ENCODE measurements around the gene SNAPC3.
"Not testable (repeated sequence)": the region's sequence is repeated elsewhere in the genome, so short reads cannot be mapped to it uniquely, and the experiment has no call there.

The SNAPC3 gene

GRCh38 chr9:15423231-15423985 is 732 bp downstream of the SNAPC3 start:
- DNase-seq (ENCODE audit: low read depth in 2 of 2) = no peak

- no peak for DNase-seq (ENCODE audit: low read depth in 2 of 2)
Measured at GRCh38 chr9:15426019-15426418, 3.3 kb downstream of the SNAPC3 start.

GRCh38 chr9:15427702-15428101 is 5.0 kb downstream of the SNAPC3 start:
- not testable (repeated sequence) for DNase-seq (ENCODE audit: low read depth in 2 of 2)

- no peak for DNase-seq (ENCODE audit: low read depth in 2 of 2)
Measured at GRCh38 chr9:15430920-15431844, 8.5 kb downstream of the SNAPC3 start.

- DNase-seq (ENCODE audit: low read depth in 2 of 2) = no peak
Measured at GRCh38 chr9:15433191-15433590, 10.5 kb downstream of the SNAPC3 start.

GRCh38 chr9:15433661-15434060 is 11.0 kb downstream of the SNAPC3 start:
- no peak for DNase-seq (ENCODE audit: low read depth in 2 of 2)

- no peak for DNase-seq (ENCODE audit: low read depth in 2 of 2)
Measured at GRCh38 chr9:15438891-15439290, 16.2 kb downstream of the SNAPC3 start.

GRCh38 chr9:15441841-15442240 is 19.2 kb downstream of the SNAPC3 start:
- DNase-seq (ENCODE audit: low read depth in 2 of 2) = not testable (repeated sequence)

GRCh38 chr9:15442264-15442663 is 19.6 kb downstream of the SNAPC3 start:
- DNase-seq (ENCODE audit: low read depth in 2 of 2) = not testable (repeated sequence)

GRCh38 chr9:15444141-15444540 is 21.5 kb downstream of the SNAPC3 start:
- no peak for DNase-seq (ENCODE audit: low read depth in 2 of 2)

GRCh38 chr9:15453956-15454355 is 31.3 kb downstream of the SNAPC3 start:
- no peak for DNase-seq (ENCODE audit: low read depth in 2 of 2)

- DNase-seq (ENCODE audit: low read depth in 2 of 2) = no peak
Measured at GRCh38 chr9:15461056-15461455, 38.4 kb downstream of the SNAPC3 start.

- no peak for DNase-seq (ENCODE audit: low read depth in 2 of 2)
Measured at GRCh38 chr9:15461601-15462000, 38.9 kb downstream of the SNAPC3 start.

GRCh38 chr9:15468145-15468544 is 45.5 kb downstream of the SNAPC3 start:
- DNase-seq (ENCODE audit: low read depth in 2 of 2) = no peak

- DNase-seq (ENCODE audit: low read depth in 2 of 2) = no peak
Measured at GRCh38 chr9:15469406-15469805, 46.7 kb downstream of the SNAPC3 start.

GRCh38 chr9:15469862-15470261 is 47.2 kb downstream of the SNAPC3 start:
- no peak for DNase-seq (ENCODE audit: low read depth in 2 of 2)

- DNase-seq (ENCODE audit: low read depth in 2 of 2) = no peak
Measured at GRCh38 chr9:15475923-15476536, 53.4 kb downstream of the SNAPC3 start.

GRCh38 chr9:15480028-15480427 is 57.4 kb downstream of the SNAPC3 start:
- DNase-seq (ENCODE audit: low read depth in 2 of 2) = no peak

- no peak for DNase-seq (ENCODE audit: low read depth in 2 of 2)
Measured at GRCh38 chr9:15482146-15482545, 59.5 kb downstream of the SNAPC3 start.

GRCh38 chr9:15484802-15485201 is 62.1 kb downstream of the SNAPC3 start:
- no peak for DNase-seq (ENCODE audit: low read depth in 2 of 2)

GRCh38 chr9:15485836-15486666 is 63.4 kb downstream of the SNAPC3 start:
- no peak for DNase-seq (ENCODE audit: low read depth in 2 of 2)

All from fibroblast of skin of left biceps (primary cell).